ENCODE data around the gene SLC30A3. TPM values are rescaled to one million over a fixed set of nuclear protein-coding genes. Genes with fewer than 3 reads are reported as not detected.

The SLC30A3 gene
- total RNA-seq, 2 donors from 2014 or later: 1.5 to 2.8 TPM

GRCh38 chr2:27219091-27219490 is 43.8 kb downstream of the SLC30A3 start:
- Histone ChIP-seq H3K36me3 (ENCODE audit: control insufficient read depth, insufficient read depth, low read length) (peaks cover 58% of the 10 kb centered on the region), H3K9me3 (ENCODE audit: control insufficient read depth, low read length) (no peaks in the 10 kb centered on the region), H3K9ac (ENCODE audit: extremely low read depth, low read length, poor library complexity, severe bottlenecking) (no peak overlapping the region), H3K4me1 (ENCODE audit: control insufficient read depth, insufficient read depth, low read length) (no peaks in the 10 kb centered on the region), H3K27ac (ENCODE audit: low read depth, low read length) (no peak overlapping the region), H3K4me3 (ENCODE audit: low read length) (peak overlapping the region; percentile 85), H3K27me3 (ENCODE audit: control insufficient read depth, insufficient read depth, low read length, poor library complexity, severe bottlenecking) (no peaks in the 10 kb centered on the region)
- no peaks in the 10 kb centered on the region for H3K9me3 Mint-ChIP-seq
- H3K4me3 Mint-ChIP-seq: peak overlapping the region; percentile 92
- H3K27me3 Mint-ChIP-seq (ENCODE audit: insufficient read depth): no peaks in the 10 kb centered on the region
- WGBS, 2 experiments (ENCODE audit: insufficient coverage in 1 of 2, insufficient read length in 1 of 2): 88 to 91% methylated on average over 1 of the region's 2 CpGs
- no peak for TF ChIP-seq CTCF (conservative IDR thresholded peaks at IDR 0.05)
- peaks cover 62% of the 10 kb centered on the region for H3K36me3 Mint-ChIP-seq (ENCODE audit: low read depth)
- peaks cover 26% of the 10 kb centered on the region for H3K4me1 Mint-ChIP-seq
- H3K27ac Mint-ChIP-seq: peak overlapping the region; percentile 55
- no peak for DNase-seq

- H3K4me1 Mint-ChIP-seq: peaks cover 26% of the 10 kb centered on the region
- peak overlapping the region; percentile 55 for H3K27ac Mint-ChIP-seq
- H3K9me3 Mint-ChIP-seq: no peaks in the 10 kb centered on the region
- Histone ChIP-seq H3K4me1 (ENCODE audit: control insufficient read depth, insufficient read depth, low read length) (no peaks in the 10 kb centered on the region), H3K9ac (ENCODE audit: extremely low read depth, low read length, poor library complexity, severe bottlenecking) (peak overlapping the region; percentile 89), H3K36me3 (ENCODE audit: control insufficient read depth, insufficient read depth, low read length) (peaks cover 53% of the 10 kb centered on the region), H3K27ac (ENCODE audit: low read depth, low read length) (no peak overlapping the region), H3K27me3 (ENCODE audit: control insufficient read depth, insufficient read depth, low read length, poor library complexity, severe bottlenecking) (no peaks in the 10 kb centered on the region), H3K9me3 (ENCODE audit: control insufficient read depth, low read length) (no peaks in the 10 kb centered on the region), H3K4me3 (ENCODE audit: low read length) (peak overlapping the region; percentile 85)
- no peak for DNase-seq
- 88 to 93% methylated on average over 2 to 4 of the region's 4 CpGs for WGBS, 2 experiments (ENCODE audit: insufficient coverage in 1 of 2, insufficient read length in 1 of 2)
- peak overlapping the region; percentile 92 for H3K4me3 Mint-ChIP-seq
- TF ChIP-seq CTCF (conservative IDR thresholded peaks at IDR 0.05): no peak
- H3K36me3 Mint-ChIP-seq (ENCODE audit: low read depth): peaks cover 60% of the 10 kb centered on the region
- no peaks in the 10 kb centered on the region for H3K27me3 Mint-ChIP-seq (ENCODE audit: insufficient read depth)
Observed at GRCh38 chr2:27218614-27219013, 44.2 kb downstream of the SLC30A3 start.

GRCh38 chr2:27217173-27218121 is 45.4 kb downstream of the SLC30A3 start, which contains the start of gene CAD:
TSS of gene CAD (plus strand) at chr2:27217369. CDS start at chr2:27217552, 183 bp downstream.
- WGBS, 2 experiments (ENCODE audit: insufficient coverage in 1 of 2, insufficient read length in 1 of 2): 2 to 4% methylated on average over 17 to 72 of the region's 72 CpGs
- H3K27me3 Mint-ChIP-seq (ENCODE audit: insufficient read depth): no peaks in the 10 kb centered on the region
- Histone ChIP-seq H3K27ac (ENCODE audit: low read depth, low read length) (peak within 1 kb of the TSS; percentile 68), H3K4me1 (ENCODE audit: control insufficient read depth, insufficient read depth, low read length) (no peaks in the 10 kb centered on the region), H3K9ac (ENCODE audit: extremely low read depth, low read length, poor library complexity, severe bottlenecking) (peak within 1 kb of the TSS; percentile 89), H3K36me3 (ENCODE audit: control insufficient read depth, insufficient read depth, low read length) (peaks cover 44% of the 10 kb centered on the region), H3K9me3 (ENCODE audit: control insufficient read depth, low read length) (no peaks in the 10 kb centered on the region), H3K4me3 (ENCODE audit: low read length) (peak within 1 kb of the TSS; percentile 85), H3K27me3 (ENCODE audit: control insufficient read depth, insufficient read depth, low read length, poor library complexity, severe bottlenecking) (no peaks in the 10 kb centered on the region)
- peak; percentile 49 for TF ChIP-seq CTCF (conservative IDR thresholded peaks at IDR 0.05)
- H3K27ac Mint-ChIP-seq: peak within 1 kb of the TSS; percentile 96
- peaks cover 31% of the 10 kb centered on the region for H3K4me1 Mint-ChIP-seq
- peaks cover 48% of the 10 kb centered on the region for H3K36me3 Mint-ChIP-seq (ENCODE audit: low read depth)
- peak; percentile 94 for DNase-seq
- no peaks in the 10 kb centered on the region for H3K9me3 Mint-ChIP-seq
- H3K4me3 Mint-ChIP-seq: peak within 1 kb of the TSS; percentile 92
